SHP77 treated with DMSO at 0.1 percent for 48 hours (cell line): Measurements from ENCODE around the gene KIFC1.
A peak's percentile ranks its signal among the peaks of the same experiment; 100 is the strongest.

Experiments
- DNase-seq: peaks from one replicate; lab custom pipeline; 2025; lab: John Stamatoyannopoulos, UW

KIFC1 gene

DNA sequence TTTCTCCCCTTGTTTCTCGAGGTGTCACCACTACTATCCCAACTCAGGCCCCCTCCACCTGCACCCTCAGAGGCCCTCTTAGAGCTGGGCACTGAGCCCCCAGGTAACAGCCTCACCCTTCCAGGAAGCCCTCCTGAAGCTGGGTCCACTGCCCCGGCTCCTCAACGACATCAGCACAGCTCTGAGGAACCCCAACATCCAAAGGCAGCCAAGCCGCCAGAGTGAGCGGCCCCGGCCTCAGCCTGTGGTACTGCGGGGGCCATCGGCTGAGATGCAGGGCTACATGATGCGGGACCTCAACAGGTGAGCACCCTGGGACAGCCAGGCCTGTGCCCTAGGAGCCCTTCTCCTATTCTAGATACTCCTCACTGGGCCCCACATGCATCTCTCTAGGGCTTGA, 49.8 kb downstream of the KIFC1 start:
- no peak for DNase-seq

DNA sequence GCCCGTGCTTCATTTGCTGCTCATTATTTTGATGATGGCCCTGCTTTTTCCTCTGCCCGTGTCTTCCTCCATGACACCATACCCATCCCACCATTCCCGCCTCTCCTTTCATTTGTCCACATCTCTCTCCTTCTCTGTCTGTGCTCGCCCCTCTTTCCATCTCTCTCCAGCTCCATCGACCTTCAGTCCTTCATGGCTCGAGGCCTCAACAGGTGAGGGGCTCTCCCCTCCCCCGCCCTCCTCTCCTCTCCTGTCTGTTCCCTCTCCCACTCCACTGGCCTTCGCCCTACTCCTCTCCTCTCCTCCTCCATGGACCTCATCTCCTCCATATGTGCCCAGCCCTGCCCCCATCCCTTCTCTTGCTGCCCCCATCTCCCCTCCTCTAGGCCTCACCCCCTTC, 50.7 kb downstream of the KIFC1 start:
- no peak for DNase-seq

- no peak for DNase-seq
Observed at GRCh38 chr6:33443025-33443424, 51.4 kb downstream of the KIFC1 start.

- no peak for DNase-seq
Observed at GRCh38 chr6:33443619-33444504, 52.2 kb downstream of the KIFC1 start.

GRCh38 chr6:33445119-33445603, 53.5 kb downstream of the KIFC1 start:
- no peak for DNase-seq

DNA sequence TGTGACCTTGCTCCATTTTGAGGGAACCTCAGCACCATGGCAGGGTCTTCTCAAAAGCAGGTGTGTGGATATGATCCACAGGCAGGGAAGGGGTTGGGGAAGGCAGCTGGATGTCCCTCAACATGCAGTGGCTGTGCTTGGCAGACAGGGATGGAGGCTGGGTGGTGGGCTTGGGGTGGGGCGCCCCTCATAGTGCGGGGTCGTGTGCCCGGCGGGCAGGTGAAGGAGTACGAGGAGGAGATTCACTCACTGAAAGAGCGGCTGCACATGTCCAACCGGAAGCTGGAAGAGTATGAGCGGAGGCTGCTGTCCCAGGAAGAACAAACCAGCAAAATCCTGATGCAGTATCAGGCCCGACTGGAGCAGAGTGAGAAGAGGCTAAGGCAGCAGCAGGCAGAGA, 54.7 kb downstream of the KIFC1 start:
- no peak for DNase-seq

DNA sequence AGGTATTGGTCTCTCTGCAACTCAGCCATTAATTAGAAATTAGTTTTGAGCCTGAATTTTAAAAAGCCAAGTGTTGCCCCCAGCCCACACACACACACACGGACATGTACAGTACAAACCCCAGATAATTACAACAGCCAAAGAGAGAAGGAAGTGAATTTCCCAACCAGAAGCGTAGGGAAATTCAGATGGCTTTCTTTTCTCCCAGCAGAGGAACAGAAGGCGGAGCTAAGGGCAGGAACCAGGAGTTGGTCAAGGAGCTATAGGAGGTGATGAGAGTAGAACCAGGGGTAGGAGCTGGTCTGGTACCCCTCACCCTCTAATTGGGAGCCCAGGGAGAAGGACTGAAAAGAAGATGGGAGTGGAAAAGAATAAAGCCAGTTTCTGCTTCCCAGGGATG, 58.8 kb downstream of the KIFC1 start:
- no peak for DNase-seq

- DNase-seq: no peak
Observed at GRCh38 chr6:33451606-33452005, 60.0 kb downstream of the KIFC1 start.

GRCh38 chr6:33452496-33452895, 60.9 kb downstream of the KIFC1 start:
- DNase-seq: no peak

- DNase-seq: no peak
Observed at GRCh38 chr6:33453393-33454008, 61.9 kb downstream of the KIFC1 start.

- peak; percentile 94 for DNase-seq
Observed at GRCh38 chr6:33454009-33454946, 62.7 kb downstream of the KIFC1 start, which contains the start of gene ZBTB9. Gene ZBTB9 (plus strand): TSS chr6:33454576. CDS start chr6:33455101, 525 bp downstream.

DNA sequence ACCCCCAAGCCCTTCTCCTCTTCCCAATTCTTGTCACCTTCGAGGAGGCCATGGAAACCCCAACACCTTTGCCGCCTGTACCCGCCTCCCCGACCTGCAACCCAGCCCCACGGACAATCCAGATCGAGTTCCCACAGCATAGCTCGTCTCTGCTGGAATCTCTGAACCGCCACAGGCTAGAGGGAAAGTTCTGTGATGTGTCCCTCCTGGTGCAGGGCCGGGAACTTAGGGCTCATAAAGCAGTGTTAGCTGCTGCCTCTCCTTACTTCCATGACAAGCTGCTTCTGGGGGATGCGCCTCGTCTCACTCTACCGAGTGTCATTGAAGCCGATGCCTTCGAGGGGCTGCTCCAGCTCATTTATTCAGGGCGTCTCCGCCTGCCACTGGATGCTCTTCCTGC, 63.4 kb downstream of the KIFC1 start:
- no peak for DNase-seq

- DNase-seq: no peak
Observed at GRCh38 chr6:33456156-33456555, 64.5 kb downstream of the KIFC1 start.

- DNase-seq: no peak
Observed at GRCh38 chr6:33458676-33459075, 67.1 kb downstream of the KIFC1 start.

DNA sequence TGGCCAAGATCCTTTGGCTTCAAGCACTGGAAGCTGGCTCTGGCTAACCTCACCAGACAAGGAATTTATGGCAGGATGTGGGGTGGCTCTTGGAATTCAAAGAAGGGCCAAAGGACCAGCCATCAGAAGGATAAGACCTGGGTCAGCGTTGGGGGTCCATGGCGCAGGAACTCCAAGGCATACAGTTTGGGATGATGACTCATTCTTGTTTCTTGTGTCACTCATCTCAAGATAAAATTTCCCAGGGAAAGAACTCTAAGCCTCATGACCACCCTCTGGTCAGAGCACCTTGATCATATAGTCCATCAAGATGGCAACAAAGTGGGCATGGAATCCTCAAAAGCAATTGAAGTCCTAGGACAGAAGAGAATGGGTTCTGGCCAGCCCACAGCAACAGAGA, 67.6 kb downstream of the KIFC1 start:
- no peak for DNase-seq
